Nephron (organoid): ENCODE results near the gene MYOCD.
A peak's percentile ranks its signal among the peaks of the same experiment; 100 is the strongest.

Source experiments
- H3K27ac Mint-ChIP-seq, 3 experiments: 2 replicates each; pipeline ENCODE4 v1.8.0; 2020; ENCODE audit warnings: mixed read lengths in 3 of 3, mild to moderate bottlenecking in 2 of 3, moderate library complexity in 1 of 3
- H3K27me3 Mint-ChIP-seq: 2 replicates; pipeline ENCODE4 v1.8.0; 2021; ENCODE audit warnings: low read depth, mild to moderate bottlenecking, moderate library complexity, mixed read lengths
- H3K36me3 Mint-ChIP-seq: 2 replicates; pipeline ENCODE4 v1.8.0; 2020; ENCODE audit warnings: low read depth, mixed read lengths
- H3K4me1 Mint-ChIP-seq: 2 replicates; pipeline ENCODE4 v1.8.0; 2020; ENCODE audit warnings: mixed read lengths
- H3K4me3 Mint-ChIP-seq, 3 experiments: 2 replicates each; pipeline ENCODE4 v1.8.0; 2020; ENCODE audit warnings: mild to moderate bottlenecking in 3 of 3, mixed read lengths in 3 of 3, moderate library complexity in 2 of 3
- H3K9me3 Mint-ChIP-seq: 2 replicates; pipeline ENCODE4 v1.8.0; 2020; ENCODE audit warnings: mixed read lengths
- TF ChIP-seq, protein P1 (sequence below), 3 experiments: fragments of 200-600 bp; sonication (generic); IDR thresholded peaks; one replicate each; pipeline ENCODE4 v1.5.0; 2021; ENCODE audit warnings: antibody characterized with exemption in 3 of 3; ENCODE audit not compliant: unreplicated experiment in 3 of 3

MYOCD gene

GRCh38 chr17:12664894-12665262, 812 bp upstream of the MYOCD start:
- TF ChIP-seq, protein P1, sequence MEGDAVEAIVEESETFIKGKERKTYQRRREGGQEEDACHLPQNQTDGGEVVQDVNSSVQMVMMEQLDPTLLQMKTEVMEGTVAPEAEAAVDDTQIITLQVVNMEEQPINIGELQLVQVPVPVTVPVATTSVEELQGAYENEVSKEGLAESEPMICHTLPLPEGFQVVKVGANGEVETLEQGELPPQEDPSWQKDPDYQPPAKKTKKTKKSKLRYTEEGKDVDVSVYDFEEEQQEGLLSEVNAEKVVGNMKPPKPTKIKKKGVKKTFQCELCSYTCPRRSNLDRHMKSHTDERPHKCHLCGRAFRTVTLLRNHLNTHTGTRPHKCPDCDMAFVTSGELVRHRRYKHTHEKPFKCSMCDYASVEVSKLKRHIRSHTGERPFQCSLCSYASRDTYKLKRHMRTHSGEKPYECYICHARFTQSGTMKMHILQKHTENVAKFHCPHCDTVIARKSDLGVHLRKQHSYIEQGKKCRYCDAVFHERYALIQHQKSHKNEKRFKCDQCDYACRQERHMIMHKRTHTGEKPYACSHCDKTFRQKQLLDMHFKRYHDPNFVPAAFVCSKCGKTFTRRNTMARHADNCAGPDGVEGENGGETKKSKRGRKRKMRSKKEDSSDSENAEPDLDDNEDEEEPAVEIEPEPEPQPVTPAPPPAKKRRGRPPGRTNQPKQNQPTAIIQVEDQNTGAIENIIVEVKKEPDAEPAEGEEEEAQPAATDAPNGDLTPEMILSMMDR (IDR thresholded peaks at IDR 0.05; ENCODE audit: unreplicated experiment in 3 of 3), result no peak
- H3K9me3 Mint-ChIP-seq, result no peaks in the 10 kb centered on the region
- H3K4me1 Mint-ChIP-seq, result peaks cover 22% of the 10 kb centered on the region
- no peak overlapping the region for H3K27ac Mint-ChIP-seq
- peaks cover 72% of the 10 kb centered on the region for H3K27me3 Mint-ChIP-seq
- no peaks in the 10 kb centered on the region for H3K36me3 Mint-ChIP-seq
- H3K4me3 Mint-ChIP-seq, result peak overlapping the region; percentile 83 to 91 (median 89)

- H3K27ac Mint-ChIP-seq, result no peak overlapping the region
- peak overlapping the region; percentile 83 to 91 (median 89) for H3K4me3 Mint-ChIP-seq
- TF ChIP-seq, protein P1 (IDR thresholded peaks at IDR 0.05; ENCODE audit: unreplicated experiment in 3 of 3), result no peak
- H3K27me3 Mint-ChIP-seq, result peaks cover 62% of the 10 kb centered on the region
- no peaks in the 10 kb centered on the region for H3K9me3 Mint-ChIP-seq
- H3K4me1 Mint-ChIP-seq, result peaks cover 22% of the 10 kb centered on the region
- no peaks in the 10 kb centered on the region for H3K36me3 Mint-ChIP-seq
Measured at GRCh38 chr17:12666718-12667117, 1.0 kb downstream of the MYOCD start.

GRCh38 chr17:12667299-12667958, 1.7 kb downstream of the MYOCD start:
- Mint-ChIP-seq H3K36me3 (no peaks in the 10 kb centered on the region), H3K4me3 (peak overlapping the region; percentile 83 to 91 (median 89)), H3K9me3 (no peaks in the 10 kb centered on the region), H3K27me3 (peaks cover 55% of the 10 kb centered on the region), H3K27ac (peak overlapping the region in 1 of 3 experiments; percentile 7), H3K4me1 (peaks cover 22% of the 10 kb centered on the region)
- TF ChIP-seq, protein P1 (IDR thresholded peaks at IDR 0.05; ENCODE audit: unreplicated experiment in 3 of 3), result peak; percentile 56 to 69 (median 66)

DNA sequence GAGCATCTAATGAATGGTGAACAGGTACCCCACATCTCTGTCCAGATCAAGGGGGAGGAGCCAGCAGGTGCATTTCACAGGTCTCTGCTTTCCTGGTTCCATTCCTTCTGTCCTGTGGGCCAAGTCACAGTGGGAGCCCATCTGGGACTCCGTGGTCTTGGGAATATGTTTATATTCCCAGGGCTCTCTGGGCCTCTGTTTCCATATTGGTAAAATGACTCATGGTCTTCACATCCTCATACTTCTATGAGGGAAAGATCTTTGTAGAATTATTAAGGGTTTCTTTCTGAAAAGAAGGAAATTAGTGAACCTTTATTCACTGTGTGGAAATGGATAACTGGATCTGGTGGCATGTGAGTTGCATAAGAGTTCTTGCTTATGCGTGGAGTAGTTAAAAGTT, 6.2 kb downstream of the MYOCD start:
- Mint-ChIP-seq H3K9me3 (no peaks in the 10 kb centered on the region), H3K27me3 (peaks cover 12% of the 10 kb centered on the region), H3K4me3 (no peak overlapping the region), H3K4me1 (no peaks in the 10 kb centered on the region), H3K36me3 (no peaks in the 10 kb centered on the region), H3K27ac (no peak overlapping the region)
- TF ChIP-seq, protein P1 (IDR thresholded peaks at IDR 0.05; ENCODE audit: unreplicated experiment in 3 of 3), result no peak

- Mint-ChIP-seq H3K4me1 (no peaks in the 10 kb centered on the region), H3K9me3 (no peaks in the 10 kb centered on the region), H3K27me3 (peaks cover 4% of the 10 kb centered on the region), H3K36me3 (no peaks in the 10 kb centered on the region), H3K4me3 (no peak overlapping the region), H3K27ac (no peak overlapping the region)
- TF ChIP-seq, protein P1 (IDR thresholded peaks at IDR 0.05; ENCODE audit: unreplicated experiment in 3 of 3), result no peak
Measured at GRCh38 chr17:12672947-12673346, 7.3 kb downstream of the MYOCD start.

GRCh38 chr17:12673788-12674187, 8.1 kb downstream of the MYOCD start:
- no peak overlapping the region for H3K4me3 Mint-ChIP-seq

More at GRCh38 chr17:12673788-12674187, 8.1 kb downstream of the MYOCD start:
- TF ChIP-seq, protein P1 (IDR thresholded peaks at IDR 0.05; ENCODE audit: unreplicated experiment in 3 of 3), result no peak
- no peak overlapping the region for H3K27ac Mint-ChIP-seq
- no peaks in the 10 kb centered on the region for H3K4me1 Mint-ChIP-seq
- H3K27me3 Mint-ChIP-seq, result no peaks in the 10 kb centered on the region
- no peaks in the 10 kb centered on the region for H3K36me3 Mint-ChIP-seq
- no peaks in the 10 kb centered on the region for H3K9me3 Mint-ChIP-seq
